GM21526 (cell line): Measurements from ENCODE around the gene IFRD2.

Source experiments
- ATAC-seq: cut with Tn5 transposase; IDR thresholded peaks from one replicate; pipeline ENCODE4 v1.9.1; 2021; ENCODE audit warnings: moderate library complexity; ENCODE audit not compliant: unreplicated experiment, low FRiP score

Gene IFRD2

DNA sequence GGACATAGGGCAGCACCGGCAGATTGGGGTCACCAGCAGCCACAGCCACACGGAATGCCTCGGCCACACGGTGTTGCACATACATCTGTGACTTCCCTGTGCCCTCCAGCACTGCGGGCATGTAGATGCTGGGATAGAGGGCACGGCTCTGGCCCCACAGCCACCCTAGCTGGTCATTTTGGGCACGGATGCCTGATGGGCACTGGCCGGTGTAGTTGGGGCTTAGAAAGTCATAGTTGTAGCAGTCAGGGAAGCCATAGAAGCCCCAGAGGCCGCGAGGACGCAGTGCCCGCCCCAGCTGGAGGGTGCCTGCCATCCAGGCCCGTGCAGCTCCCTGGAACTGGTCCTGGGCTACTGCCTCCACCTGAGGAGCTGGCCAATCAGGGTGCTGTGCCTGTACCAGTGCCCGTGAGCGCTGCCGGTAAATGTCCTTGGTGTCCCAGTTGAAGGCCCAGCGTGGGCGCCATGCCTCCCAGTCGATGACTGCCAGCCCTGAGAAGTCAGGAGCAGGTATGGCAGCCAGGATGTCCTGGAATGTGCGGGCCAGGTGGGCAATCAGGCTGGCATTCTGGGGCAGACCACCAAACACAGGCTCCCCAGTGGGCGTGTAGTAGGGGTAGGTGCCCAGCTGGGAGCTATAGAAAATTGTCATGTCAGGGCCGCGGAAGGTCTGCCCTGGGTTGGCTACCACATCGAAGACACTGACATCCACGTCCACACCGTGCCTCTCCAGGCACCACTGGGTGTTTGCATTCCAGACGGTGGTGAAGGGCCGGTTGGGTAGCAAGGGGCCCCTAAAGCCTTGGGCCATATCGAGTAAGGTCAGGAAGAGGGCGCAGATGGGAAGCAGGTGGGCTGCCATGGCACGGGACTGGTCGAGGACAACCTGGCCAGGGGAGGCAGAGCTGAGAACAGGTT lies 10.1 kb upstream of the IFRD2 start:
- ATAC-seq: no peak

- ATAC-seq: no peak
Observed at GRCh38 chr3:50300681-50301254, 8.5 kb upstream of the IFRD2 start.

GRCh38 chr3:50299929-50300680 lies 7.9 kb upstream of the IFRD2 start:
- ATAC-seq: no peak

DNA sequence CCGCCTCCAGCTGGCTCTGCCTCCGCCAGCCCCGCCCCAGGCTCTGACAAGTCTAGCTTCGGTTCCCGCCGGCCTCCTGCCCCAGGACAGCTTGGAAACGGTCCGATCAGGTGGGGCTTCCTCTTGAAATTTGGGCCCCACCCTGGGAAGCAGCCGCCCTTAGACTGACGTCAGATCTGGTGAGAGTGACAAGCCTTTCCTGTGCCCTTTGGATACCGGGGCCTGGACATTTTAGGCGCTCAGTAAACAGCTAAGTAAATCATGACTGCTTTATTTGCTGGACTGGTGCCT lies 7.4 kb upstream of the IFRD2 start:
- ATAC-seq: no peak

- ATAC-seq: peak; percentile 75
Observed at GRCh38 chr3:50298836-50299637, 6.8 kb upstream of the IFRD2 start, which contains the start of the genes HYAL3 and NAA80. HYAL3 (minus strand) TSS chr3:50299405; CDS start chr3:50295602, 3,803 bp downstream. NAA80 (minus strand) TSS chr3:50299405; CDS start chr3:50297463, 1,942 bp downstream.

- no peak for ATAC-seq
Observed at GRCh38 chr3:50297896-50298725, 5.9 kb upstream of the IFRD2 start.

DNA sequence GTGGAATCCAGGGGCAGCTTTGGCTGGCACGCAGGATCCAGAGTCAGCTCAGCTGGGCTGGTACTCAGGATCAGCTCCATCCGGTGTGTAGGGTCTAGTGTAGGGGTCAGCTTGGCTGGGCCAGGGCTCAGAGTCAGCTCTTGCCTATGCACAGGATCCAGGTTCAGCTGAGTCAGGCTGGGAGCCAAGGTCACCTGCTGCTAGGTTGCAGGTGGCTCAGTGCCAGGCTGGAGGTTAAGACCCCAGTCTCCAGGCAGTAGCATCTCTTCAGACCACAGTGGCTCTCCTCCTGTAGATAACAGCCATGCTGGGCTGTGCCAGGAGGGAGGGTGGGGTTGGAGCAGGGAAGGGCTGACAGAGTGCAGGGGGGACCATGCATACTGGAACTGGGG lies 5.2 kb upstream of the IFRD2 start:
- no peak for ATAC-seq

DNA sequence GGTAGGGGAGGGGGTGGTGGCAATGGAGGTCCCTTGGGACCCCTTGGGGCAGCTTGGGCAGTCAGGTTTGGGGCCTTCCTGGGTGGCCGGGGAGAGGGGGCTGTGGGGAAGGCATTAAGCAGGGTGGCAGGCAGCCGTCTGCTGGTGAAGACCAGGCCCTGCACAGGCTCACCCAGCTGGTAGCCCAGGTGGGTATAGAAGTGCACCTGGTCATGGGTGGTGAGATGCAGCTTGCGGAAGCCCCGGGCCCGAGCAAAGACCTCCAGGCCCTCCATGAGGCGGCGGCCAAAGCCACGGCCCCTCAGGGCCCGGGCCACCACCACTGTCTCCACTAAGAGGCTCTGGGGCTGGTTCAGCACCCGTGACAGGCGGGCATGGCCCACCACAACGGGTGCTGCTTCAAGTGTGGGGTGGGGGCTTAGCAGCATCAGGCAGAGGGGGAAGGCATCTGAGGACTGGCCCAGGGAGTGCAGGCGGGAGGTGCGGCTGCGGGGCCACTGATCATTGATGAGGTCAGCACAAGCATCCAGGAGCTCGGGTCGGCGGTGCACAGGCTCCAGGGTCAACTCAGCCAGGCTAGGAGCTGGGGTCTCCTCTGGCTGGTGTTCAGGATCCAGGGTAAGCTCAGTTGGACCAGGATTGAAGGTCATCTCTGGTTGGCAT lies 4.6 kb upstream of the IFRD2 start:
- no peak for ATAC-seq

GRCh38 chr3:50295553-50296431 lies 3.6 kb upstream of the IFRD2 start:
- no peak for ATAC-seq

- ATAC-seq: no peak
Observed at GRCh38 chr3:50294492-50295403, 2.5 kb upstream of the IFRD2 start.

DNA sequence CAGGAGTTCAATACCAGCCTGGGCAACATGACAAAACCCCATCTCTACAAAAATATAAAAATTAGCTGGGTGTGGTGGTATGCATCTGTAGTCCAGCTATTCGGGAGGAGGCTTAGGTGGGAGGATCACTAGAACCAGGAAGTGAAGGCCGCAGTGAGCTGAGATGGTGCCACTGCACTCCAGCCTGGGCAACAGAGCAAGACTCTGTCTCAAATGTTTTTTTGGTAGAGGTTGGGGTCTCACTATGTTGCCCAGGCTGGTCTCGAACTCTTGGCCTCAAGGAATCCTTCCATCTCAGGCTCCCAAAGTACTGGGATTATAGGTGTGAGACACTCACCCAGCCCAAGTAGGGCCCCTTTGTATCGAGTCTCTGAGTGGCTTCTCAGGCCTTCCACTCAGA lies 1.9 kb upstream of the IFRD2 start:
- ATAC-seq: no peak

GRCh38 chr3:50293079-50293801 lies 1.0 kb upstream of the IFRD2 start:
- no peak for ATAC-seq

DNA sequence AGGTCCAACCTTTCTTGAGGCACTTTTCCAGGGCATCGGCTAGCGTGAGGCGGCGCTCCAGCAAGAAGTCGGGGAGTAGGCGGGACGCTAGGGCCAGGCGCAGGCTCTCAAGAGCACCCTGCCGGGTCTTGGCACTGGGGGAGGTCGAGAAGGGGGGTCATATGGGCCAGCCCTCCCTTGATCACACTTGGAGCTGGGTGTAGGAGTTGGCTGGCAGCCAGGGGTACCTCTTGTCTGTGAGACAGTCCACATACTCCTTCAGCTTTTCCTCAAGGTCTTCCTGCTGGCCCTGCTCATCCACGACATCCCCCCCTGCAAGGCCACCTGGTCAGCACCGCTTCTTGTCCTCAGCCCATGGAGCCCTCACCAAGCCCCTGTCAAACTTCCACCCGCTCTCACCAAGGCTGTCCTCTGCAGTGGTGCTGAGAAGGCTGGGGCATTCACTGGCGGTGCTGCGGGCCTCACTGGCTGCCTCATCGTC lies 2.0 kb downstream of the IFRD2 start:
- ATAC-seq: no peak

- ATAC-seq: no peak
Observed at GRCh38 chr3:50289130-50289529, 3.1 kb downstream of the IFRD2 start.

GRCh38 chr3:50288387-50289007 lies 3.7 kb downstream of the IFRD2 start:
- ATAC-seq: no peak

DNA sequence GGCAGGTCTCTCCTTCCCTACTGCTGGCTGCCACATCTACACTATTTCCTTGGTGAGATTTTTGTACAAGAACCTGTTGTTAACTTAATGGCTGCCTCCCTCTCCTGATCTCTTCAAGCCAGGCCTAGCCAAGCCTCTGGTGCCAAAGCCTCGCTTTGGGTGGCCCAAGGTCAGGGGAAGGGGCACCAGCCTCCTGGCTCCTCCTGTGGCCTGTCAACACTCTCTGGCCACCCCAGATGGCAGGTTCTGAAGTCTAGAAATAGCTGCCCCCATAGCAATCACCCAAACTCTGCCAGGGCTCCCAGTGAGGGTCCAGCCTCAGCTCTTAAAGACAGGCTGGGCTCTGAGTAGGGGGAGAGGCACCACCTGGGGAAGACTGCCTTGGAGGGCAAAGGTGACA lies 5.0 kb downstream of the IFRD2 start:
- no peak for ATAC-seq
